Stimulated activated CD4-positive, alpha-beta T cell treated with anti-CD3 and anti-CD28 coated beads, Interleukin-1b, Interleukin-23, amount 100 ng/mL, for 48 hours (primary cell): ENCODE measurements around the gene CYP2A7.
"Not testable (repeated sequence)": the region's sequence is repeated elsewhere in the genome, so short reads cannot be mapped to it uniquely, and the experiment has no call there.

Experiments used
- DNase-seq: peaks from one replicate; pipeline ENCODE4 v3.0.0-alpha.2; 2020

The CYP2A7 gene, protein sequence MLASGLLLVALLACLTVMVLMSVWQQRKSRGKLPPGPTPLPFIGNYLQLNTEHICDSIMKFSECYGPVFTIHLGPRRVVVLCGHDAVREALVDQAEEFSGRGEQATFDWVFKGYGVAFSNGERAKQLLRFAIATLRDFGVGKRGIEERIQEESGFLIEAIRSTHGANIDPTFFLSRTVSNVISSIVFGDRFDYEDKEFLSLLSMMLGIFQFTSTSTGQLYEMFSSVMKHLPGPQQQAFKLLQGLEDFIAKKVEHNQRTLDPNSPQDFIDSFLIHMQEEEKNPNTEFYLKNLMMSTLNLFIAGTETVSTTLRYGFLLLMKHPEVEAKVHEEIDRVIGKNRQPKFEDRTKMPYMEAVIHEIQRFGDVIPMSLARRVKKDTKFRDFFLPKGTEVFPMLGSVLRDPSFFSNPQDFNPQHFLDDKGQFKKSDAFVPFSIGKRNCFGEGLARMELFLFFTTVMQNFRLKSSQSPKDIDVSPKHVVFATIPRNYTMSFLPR

DNA sequence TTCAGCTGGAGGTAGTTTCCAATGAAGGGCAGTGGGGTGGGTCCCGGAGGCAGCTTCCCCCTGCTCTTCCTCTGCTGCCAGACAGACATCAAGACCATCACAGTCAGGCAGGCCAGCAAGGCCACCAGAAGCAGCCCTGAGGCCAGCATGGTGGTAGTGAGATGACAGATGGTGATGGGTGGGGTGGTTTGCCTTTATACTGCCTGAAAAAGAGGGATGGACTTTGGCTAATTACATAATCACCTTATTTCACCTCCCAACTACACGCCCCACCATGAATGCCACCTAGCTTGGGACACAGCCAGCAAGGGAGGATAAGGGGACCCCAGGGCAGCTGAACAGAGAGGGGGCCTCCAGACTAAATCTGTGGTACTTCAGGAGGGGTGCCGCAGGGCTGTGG is at the start of gene CYP2A7:
TSS of gene CYP2A7 (minus strand) at position 170 of the 400 bp plus-strand sequence. CDS start at position 149, 21 bp downstream.
- DNase-seq, result not testable (repeated sequence)

DNA sequence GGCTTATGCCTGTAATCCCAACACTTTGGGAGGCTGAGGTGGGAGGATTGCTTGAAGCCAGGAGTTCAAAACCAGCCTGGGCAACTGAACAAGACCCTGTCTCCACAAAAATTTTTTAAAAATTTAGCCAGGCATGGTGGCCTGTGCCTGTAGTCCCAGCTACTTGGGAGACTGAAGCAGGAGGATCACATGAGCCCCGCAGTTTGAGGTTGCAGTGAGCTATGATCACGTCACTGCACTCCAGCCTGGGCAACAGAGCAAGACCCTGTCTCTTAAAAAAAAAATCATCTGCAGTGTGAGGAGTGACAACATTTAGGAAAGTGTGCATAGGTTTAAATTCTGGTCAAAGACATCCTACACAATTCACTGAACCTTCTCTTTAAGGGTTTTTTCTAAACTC is 48.8 kb upstream of the CYP2A7 start:
- not testable (repeated sequence) for DNase-seq

DNA sequence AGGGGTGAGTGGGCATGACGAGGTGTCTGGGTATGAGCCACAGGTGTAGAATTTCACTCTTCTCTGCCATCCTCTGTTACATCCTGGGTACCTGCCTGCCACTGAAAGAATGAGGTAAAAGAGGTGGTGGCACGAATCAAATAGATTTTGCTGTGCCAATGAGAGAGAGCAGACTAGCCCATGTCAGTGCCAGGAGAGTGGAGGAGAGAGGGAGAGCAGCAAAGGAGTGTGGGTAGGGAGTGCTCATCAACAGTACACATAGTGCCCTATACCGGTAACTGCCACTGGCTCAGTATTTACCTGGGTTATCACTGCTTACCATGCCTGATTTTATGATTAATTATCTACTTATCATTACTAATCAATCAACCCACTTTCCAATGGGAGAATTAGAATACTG is 47.9 kb upstream of the CYP2A7 start:
- not testable (repeated sequence) for DNase-seq

DNA sequence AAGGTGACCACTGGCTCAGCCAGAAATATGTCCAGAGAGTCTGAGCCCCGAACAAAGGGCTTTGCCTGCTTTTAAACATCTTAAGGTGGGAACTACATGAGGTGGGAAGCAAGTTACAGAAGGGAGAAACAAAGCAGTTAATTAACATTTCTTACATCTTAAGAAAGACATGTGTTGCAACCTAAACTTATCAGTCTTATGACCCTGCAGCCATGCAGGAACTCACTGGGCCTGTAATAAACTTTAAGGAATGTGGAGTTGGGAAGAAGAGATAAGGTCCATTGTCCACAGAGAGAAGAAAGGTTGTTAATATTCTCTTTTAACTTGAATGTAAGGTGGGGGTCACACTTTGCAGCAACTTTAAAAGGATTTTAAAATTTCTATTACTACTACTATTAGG is 46.8 kb upstream of the CYP2A7 start:
- no peak for DNase-seq

DNA sequence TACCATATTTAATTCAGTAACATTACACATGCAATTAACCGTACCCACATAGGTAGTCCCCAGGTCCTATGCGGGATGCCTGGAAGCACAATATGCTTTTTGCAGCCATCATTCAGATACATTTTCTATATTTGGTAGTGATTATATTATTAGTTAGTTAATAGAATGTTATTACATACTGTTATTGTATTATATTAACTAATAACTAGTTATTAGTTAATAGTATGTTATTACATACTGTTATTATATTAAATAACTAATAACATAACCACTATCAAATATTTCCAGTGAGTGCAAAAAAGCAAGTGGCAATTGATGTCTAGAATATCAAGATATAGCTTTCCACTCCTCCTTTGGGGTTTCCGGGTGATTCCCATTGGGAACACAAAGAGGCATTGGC is 45.5 kb upstream of the CYP2A7 start:
- no peak for DNase-seq

DNA sequence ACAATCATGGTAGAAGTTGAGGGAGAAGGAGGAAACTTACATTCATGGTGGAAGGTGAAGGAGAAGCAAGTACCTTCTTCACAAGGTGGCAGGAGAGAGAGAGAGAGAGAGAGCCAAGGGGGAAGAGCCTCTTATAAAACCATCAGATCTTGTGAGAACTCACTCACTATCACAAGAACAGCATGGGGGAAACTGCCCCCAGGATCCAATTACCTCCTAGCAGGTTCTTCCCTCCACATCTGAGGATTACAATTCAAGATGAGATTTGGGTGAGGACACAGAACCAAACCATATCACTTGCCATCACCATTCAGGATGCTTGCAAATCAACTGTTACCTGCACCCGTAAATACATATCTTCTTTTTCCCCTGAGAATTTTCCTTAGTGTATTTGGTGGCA is 44.2 kb upstream of the CYP2A7 start:
- not testable (repeated sequence) for DNase-seq

DNA sequence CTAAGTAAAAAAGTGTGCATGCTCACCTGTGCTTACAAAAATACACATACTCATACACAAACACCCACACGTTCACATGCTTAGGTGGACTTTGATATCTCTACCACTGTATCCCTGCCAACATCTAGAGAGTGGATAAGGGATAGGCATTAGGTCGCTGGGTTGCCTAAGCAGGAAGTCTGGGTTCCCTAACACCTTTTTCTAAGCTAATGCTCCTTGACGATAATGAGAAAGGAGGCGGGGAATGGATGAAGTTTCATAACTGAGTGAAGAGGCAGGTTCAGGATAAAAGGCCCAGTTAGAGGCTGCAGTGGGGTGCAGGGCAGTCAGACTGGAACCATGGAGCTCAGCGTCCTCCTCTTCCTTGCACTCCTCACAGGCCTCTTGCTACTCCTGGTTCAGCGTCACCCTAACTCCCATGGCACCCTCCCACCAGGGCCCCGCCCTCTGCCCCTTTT is 41.9 kb upstream of the CYP2A7 start:
- no peak for DNase-seq

DNA sequence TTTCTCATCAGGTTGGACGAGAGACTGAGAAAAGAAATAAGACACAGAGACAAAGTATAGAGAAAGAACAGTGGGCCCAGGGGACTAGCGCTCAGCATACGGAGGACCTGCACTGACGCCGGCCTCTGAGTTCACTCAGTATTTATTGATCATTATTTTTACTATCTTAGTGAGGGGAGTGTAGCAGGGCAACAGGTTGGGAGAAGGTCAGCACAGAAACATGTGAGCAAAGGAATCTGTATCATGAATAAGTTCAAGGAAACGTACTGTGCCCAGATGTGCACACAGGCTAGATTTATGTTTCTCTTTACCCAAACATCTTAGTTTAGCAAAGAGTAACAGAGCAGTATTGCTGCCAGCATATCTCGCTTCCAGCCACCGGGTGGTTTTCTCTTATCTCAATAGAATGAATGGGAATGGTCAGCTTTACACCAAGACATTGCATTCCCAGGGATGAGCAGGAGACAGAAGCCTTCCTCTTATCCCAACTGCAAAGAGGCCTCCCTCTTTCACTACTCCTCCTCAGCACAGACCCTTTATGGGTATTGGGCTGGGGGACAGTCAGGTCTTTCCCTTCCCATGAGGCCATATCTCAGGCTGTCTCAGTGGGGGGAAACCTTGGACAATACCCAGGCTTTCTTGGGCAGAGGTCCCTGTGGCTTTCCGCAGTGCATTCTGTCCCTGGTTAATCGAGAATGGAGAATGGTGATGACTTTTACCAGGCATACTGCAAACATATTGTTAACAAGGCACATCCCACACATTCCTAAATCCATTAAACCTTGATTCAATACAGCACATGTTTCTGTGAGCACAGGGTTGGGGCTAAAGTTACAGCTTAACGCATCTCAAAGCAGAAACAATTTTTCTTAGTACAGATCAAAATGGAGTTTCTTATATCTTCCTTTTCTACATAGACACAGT is 40.5 kb upstream of the CYP2A7 start:
- DNase-seq, result not testable (repeated sequence)

DNA sequence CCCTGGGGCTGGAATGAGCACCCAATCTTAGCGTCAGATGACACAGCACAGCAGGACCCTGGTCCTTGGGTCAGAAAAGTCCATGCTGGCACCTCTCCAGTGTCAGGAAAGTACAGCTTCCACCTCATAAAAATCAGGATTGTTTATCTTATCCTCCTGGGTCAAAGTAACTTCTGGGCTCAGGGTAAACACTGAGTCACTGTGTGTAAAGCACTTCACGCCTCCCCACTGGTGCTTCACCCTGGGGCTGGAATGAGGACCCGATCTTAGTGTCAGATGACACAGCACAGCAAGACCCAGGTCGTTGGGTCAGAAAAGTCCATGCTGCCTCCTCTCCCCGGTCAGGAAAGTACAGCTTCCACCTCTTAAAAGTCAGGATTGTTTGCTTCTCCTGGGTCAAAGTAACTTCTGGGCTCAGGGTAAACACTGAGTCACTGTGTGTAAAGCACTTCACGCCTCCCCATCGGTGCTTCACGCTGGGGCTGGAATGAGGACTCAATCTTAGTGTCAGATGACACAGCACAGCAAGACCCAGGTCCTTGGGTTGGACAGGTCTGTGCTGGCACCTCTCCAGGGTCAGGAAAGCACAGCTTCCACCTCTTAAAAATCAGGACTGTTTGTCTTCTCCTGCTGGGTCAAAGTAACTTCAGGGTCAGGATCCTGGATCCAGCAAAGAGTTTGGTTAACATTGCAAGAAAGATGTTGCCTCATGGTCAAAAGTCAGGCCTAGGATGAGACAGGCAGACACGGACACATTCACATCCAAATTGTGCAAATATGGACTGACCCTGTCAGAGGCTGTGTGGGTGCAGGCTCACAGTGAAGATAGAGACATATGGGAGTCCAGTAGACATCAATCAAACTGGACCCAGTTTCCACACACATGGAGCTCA is 39.2 kb upstream of the CYP2A7 start:
- DNase-seq, result no peak

DNA sequence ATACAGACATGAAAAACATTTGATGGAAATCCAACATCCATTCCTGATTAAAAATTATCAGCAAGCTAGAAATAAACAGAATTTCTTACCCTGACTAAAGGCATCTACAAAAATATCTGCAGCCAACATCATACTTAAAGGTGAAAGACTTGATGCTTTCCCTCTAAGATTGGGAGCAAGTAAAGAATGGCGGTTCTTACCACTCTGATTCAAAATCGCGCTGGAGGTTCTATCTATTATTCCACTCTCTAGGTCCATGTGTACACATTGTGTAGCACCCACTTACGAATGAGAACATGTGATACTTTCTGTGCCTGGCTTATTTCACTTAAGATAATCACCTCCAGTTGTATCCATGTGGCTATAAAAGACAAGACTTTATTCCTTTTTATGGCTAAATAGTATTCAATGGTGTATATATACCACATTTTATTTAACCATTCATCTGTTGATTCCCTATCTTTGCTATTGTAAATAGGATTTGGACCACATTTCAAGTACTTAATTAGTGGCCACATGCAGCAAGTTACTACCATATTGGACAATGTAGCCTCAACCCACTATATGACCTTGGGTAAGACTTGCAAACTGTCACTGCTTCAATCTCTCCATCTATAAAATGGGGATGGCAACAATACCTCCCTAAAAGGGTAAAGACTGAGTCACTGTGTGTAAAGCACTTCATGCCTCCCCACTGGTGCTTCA is 38.4 kb upstream of the CYP2A7 start:
- DNase-seq, result no peak

DNA sequence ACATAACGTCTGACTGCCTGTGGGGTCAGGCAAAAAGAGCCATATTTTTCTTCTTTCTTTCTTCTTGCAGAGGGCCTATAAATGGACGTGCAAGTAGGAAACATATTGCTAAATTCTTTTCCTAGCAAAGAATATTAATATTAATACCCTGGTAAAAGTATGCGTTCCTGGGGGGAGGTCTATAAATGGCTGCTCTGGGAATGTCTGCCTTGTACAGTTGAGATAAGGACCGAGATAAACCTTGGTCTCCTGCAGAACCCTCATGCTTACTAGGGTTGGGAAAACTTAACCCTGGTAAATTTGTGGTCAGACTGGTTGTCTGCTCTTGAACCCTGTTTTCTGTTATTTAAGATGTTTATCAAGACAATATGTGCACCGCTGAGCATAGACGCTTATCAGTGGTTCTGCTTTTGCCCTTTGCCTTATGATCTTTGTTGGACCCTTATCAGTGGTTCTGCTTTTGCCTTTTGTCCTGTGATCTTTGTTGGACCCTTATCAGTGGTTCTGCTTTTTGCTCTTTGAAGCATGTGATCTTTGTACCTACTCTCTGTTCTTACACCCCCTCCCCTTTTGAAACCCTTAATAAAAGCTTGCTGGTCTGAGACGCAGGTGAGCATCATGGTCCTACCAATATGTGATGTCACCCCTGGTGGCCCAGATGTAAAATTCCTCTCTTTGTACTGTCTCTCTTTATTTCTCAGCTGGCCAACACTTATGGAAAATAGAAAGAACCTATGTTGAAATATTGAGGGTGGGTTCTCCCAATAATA is 37.7 kb upstream of the CYP2A7 start:
- DNase-seq, result not testable (repeated sequence)

DNA sequence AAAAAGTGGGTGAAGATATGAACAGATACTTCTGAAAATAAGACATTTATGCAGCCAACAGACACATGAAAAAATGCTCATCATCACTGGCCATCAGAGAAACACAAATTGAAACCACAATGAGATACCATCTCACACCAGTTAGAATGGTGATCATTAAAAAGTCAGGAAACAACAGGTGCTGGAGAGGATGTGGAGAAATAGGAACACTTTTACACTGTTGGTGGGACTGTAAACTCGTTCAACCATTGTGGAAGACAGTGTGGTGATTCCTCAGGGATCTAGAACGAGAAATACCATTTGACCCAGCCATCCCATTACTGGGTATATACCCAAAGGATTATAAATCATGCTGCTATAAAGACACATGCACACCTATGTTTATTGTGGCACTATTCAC is 36.3 kb upstream of the CYP2A7 start:
- DNase-seq, result not testable (repeated sequence)

DNA sequence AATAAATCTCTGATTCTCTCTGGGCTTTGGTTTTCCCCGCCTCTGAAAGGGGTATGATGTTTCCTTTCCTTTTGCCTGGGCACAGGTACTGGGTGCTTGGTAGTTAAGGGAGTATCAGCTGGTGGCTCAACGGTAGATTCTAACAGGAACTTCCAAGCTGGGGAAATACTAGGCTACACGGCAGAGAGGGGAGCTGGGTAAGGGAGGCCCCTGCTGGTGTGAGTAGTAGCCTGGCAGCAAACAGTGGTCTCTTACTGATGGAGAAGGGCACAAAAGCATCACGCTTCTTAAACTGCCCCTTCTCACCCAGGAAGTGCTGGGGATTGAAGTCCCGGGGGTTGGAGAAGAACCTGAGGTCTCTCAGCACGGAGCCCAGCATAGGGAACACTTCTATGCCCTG is 26.9 kb upstream of the CYP2A7 start:
- peak; percentile 42 for DNase-seq

DNA sequence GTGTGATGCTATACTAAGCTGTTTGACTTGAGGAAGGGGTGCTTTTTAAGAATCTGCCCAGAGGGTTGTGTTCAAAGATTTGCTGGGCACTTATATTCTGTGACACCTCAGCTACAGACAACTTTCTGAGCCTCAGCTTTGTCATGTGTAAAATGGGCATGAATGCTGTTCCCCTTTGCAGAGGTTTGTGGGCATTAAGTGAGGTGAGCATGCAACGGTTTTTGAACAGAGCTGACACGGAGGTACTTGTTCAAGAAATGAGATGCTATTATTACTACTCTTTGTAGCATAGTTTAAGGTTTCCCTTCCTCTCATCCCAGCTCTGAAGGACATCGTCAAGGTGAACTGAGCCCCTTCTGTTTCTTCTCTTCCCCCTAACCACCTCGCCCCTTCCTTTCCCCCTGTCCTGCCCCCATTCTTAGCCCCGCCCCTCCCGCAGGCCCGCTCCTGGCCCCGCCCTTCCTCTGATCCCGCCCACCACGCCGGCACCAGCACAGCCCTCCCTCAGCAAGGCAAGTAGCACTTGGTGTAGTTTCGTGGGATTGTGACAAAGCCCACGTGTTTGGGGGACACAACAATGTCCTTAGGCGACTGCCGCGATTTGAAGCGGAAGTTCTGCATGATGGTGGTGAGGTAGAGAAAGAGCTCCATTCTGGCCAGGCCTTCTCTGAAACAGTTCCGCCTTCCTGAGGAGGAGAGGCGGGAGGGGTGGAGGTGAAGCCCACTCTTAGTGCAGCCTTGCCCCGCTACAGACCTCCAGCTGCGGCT is 26.1 kb upstream of the CYP2A7 start:
- DNase-seq, result peak; percentile 62

DNA sequence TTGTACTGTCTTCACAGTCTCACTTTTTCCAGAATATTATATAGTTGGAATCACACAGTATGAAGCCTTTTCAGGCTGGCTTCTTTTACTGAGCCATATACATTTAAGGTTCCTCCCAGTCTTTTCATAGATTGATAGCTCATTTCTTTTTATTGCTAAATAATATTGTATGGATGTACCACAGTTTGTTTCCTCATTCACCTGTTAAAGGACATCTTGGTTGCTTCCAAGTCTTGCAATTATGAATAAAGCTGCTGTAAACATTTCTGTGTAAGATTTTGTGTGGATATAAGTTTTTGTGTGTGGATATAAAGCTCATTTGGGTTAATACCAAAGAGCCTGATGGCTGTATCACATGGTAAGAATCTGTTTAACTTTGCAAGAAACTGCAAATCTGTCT is 24.5 kb upstream of the CYP2A7 start:
- no peak for DNase-seq

DNA sequence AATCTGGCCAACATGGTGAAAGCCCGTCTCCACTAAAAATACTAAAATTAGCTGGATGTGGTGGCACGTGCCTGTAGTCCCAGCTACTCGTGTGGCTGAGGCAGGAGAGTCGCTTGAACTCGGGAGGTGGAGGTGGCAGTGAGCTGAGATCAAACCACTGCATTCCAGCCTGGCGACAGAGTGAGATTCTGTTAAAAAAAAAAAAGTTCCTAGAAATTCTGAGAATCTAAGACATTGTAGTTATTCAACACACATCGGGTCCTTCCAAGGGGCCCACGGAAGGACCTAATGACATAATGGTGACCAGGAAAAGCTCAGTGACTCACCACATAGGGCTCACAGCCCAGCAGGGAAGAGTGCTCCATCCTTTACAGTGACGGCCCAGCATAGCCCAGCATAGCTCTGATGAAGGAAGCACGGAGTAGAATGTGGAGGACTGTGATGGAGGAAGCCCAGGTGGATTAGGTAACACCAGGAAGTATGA is 22.7 kb upstream of the CYP2A7 start:
- DNase-seq, result not testable (repeated sequence)

DNA sequence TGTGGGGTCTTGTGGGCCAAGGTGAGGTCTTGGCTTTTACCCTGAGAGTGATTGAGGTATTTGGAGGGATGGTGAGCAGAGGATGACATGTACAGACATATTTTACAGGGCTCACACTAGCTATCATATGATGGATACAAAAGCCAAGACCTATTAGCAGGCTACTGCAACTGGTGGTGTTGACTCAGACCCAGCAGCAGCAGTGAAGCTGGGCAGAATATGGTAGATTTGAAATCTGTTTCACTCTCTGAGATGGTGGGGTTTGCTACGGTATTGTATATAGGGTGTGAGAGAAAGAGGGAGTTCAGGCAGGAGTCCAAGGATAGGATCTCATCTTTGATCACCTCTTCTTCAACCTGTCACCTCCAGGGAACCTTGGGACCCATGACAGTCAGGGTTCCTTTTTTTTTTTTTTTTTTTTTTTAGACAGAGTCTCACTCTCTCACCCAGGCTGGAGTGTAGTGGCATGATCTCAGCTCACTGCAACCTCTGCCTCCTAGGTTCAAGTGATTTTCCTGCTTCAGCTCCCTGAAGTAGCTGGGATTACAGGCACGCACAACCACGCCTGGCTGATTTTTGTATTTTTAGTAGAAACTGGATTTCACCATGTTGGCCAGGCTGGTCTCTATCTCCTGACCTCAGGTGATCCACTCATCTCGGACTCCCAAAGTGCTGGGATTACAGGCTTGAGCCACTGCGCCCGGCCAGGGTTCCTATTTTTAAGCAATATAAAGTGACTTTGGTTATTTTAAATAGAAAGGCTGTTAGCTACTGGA is 20.1 kb upstream of the CYP2A7 start:
- not testable (repeated sequence) for DNase-seq

DNA sequence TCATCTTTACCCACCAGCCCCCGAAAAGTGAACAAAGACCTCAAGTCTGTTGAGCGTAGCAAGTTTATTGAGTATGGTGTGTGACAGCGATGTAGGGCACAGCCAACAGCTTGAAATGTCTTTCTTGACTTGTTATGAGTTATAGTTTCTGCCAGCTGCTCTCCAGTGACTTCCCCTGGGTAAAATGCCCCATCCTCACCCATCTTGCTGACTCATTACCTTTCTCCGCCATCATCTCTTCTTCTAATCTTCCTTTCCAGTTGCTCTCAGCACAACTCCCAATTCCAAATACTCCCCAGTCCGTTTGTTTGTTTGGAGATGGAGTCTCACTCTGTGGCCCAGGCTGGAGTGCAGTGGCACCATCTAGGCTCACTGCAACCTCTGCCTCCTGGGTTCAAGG is 18.5 kb upstream of the CYP2A7 start:
- not testable (repeated sequence) for DNase-seq

DNA sequence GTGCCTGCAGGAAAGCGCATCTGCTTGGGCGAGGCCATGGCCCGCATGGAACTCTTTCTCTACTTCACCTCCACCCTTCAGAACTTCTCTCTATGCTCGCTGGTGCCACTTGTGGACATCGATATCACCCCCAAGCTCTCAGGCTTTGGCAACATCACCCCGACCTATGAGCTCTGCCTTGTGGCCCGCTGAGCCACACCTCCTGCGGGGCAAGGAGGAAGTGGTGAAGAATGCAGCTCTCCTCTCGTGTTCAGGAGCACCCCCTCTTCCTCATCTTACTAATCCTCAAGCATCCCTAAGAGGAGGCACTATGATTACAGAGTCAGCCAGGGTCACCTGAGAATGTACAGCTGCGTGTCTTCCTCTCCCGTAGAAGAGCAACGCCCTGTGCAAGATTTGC is 17.9 kb upstream of the CYP2A7 start:
- peak; percentile 33 for DNase-seq
